GM19043 (cell line): Measurements from ENCODE around the gene MPL.
A peak's percentile ranks its signal among the peaks of the same experiment; 100 is the strongest.

Source experiments
- ATAC-seq: cut with Tn5 transposase; IDR thresholded peaks from one replicate; pipeline ENCODE4 v1.9.1; 2021; ENCODE audit warnings: low read depth; ENCODE audit not compliant: unreplicated experiment

The MPL gene

GRCh38 chr1:43351421-43352350 is 14.1 kb downstream of the MPL start:
- no peak for ATAC-seq

- ATAC-seq, result no peak
Measured at GRCh38 chr1:43352351-43352705, 14.7 kb downstream of the MPL start.

GRCh38 chr1:43352881-43353280 is 15.3 kb downstream of the MPL start:
- ATAC-seq, result no peak

- no peak for ATAC-seq
Measured at GRCh38 chr1:43354471-43354870, 16.9 kb downstream of the MPL start.

GRCh38 chr1:43354936-43355335 is 17.3 kb downstream of the MPL start:
- no peak for ATAC-seq

GRCh38 chr1:43357251-43357650 is 19.6 kb downstream of the MPL start:
- ATAC-seq, result no peak

GRCh38 chr1:43358121-43358745 is 20.6 kb downstream of the MPL start:
- peak; percentile 12 for ATAC-seq

- peak; percentile 95 for ATAC-seq
Measured at GRCh38 chr1:43358746-43359693, 21.4 kb downstream of the MPL start, which contains the start of gene CDC20. TSS of gene CDC20 (plus strand) at chr1:43358981. CDS start at chr1:43359216, 235 bp downstream.

GRCh38 chr1:43359696-43360095 is 22.1 kb downstream of the MPL start:
- ATAC-seq, result no peak

- no peak for ATAC-seq
Measured at GRCh38 chr1:43360616-43361015, 23.0 kb downstream of the MPL start.

- ATAC-seq, result no peak
Measured at GRCh38 chr1:43363283-43363934, 25.8 kb downstream of the MPL start.

GRCh38 chr1:43363935-43364525 is 26.4 kb downstream of the MPL start:
- no peak for ATAC-seq

- ATAC-seq, result no peak
Measured at GRCh38 chr1:43365678-43366077, 28.1 kb downstream of the MPL start.

GRCh38 chr1:43366179-43366578 is 28.6 kb downstream of the MPL start:
- ATAC-seq, result no peak

GRCh38 chr1:43366601-43367025 is 29.0 kb downstream of the MPL start:
- no peak for ATAC-seq

GRCh38 chr1:43367026-43367903 is 29.6 kb downstream of the MPL start:
- peak; percentile 35 for ATAC-seq

- peak; percentile 68 for ATAC-seq
Measured at GRCh38 chr1:43367904-43368645, 30.5 kb downstream of the MPL start, which contains the start of gene ELOVL1. TSS of gene ELOVL1 (minus strand) at chr1:43368011. CDS start at chr1:43365609, 2,402 bp downstream.

GRCh38 chr1:43368646-43369020 is 31.0 kb downstream of the MPL start:
- ATAC-seq, result no peak
